NCI-H1436 treated with DMSO at 0.1 percent for 48 hours (cell line): ENCODE results near the gene CARD14.

Experiments used
- DNase-seq: peaks from one replicate; lab custom pipeline; 2025; lab: John Stamatoyannopoulos, UW

Gene CARD14

DNA sequence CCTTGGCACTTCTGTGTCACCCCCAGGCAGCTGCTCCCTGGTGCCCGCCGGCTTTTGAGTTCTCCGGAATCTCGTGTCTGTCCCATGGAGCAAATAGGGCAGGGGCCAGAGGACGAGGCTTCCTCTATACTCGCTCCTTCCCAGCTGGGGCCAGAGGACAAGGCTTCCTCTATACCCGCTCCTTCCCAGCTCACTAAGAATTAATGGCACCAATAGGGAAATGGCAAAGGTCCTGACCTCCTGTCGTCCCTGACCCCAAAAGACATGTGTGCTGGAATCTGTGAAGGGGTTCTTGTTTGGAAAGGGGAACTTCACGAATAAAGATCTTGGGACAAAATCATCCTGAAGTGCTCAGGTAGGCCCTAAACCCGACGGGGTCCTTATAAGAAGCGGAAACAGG lies 42.7 kb downstream of the CARD14 start:
- no peak for DNase-seq

DNA sequence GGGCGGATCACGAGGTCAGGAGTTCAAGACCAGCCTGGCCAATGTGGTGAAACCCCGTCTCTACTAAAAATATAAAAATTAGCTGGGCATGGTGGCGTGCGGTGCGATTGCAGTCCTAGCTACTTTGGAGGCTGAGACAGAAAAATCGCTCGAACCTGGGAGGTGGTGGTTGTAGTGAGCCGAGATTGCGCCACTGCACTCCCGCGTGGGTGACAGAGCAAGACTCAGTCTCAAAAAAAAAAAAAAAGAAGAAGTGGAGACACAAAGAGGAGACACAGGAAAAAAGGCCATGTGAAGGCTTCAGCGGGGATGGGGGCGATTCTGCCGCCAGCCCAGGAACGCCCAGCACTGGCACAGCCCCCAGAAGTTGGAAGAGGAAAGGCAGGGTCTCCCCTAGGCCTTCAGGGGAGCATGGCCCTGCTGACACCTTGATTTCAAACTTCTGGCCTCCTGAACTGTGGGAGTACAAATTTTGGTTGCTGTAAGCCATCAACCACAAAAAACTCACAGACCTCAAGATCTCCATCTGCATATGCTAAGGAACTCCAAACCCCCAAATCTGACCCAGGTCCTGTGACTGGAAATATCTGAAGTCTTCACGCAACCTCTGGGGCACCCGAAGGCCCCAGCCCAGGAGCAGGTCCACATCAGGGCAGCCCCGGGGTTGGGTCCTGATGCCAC lies 43.3 kb downstream of the CARD14 start:
- DNase-seq: no peak

DNA sequence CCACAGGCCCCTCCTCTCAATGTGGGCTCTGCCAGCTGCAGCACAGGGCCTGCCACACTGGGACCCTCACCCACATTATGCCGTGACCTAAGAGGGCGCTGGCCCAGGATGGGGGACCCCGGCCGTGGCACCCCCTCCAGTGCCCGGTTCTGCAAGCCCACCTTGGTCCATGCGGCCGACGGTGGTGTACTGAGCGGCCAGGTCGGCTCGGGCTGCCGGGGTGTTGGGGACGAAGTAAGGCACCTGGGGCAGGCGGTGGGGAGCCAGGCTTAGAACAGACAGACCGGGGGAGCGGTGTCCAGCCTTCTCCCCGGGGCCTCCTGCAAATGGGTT lies 43.8 kb downstream of the CARD14 start:
- no peak for DNase-seq

DNA sequence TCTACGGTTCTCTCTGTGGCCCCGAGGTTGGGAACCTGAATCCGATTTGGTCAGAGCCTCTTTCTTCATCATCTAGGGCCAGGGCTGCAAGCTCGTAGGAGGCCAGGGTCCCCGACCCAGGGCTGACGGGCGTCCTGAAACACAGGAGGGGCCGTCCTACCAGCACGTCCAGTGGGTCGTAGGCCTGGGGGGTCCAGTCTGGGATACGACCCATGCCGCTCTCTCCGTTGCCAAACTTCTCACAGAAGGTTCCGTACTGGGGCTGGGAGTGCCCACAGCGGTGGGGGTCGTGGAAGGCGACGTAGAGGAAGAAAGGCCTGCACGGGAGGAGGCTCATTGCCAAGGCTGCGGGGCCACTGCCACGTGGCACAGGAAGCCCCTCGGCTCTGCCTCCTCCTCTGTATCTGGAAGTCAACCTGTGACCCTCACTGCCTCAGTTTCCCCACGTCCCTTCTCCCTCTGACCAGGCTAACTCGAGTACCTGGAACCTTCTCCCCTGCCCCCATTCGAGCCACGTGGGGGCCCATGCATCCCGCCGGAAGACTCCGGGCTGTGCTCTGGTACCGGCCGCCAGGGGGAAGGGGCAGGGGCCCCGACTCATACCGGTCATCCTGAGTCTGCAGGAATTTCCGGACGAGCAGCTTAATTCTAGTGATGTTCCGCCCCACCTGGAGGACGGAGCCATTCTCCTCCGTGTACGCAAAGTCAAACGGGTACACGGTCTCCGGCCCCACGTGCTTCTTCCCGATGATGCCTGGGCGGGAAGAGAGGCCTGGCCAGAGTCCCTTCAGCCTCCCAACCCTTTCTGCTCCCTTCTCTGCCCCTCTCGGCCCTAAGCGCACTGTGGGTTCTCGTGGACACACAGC lies 44.4 kb downstream of the CARD14 start:
- no peak for DNase-seq

DNA sequence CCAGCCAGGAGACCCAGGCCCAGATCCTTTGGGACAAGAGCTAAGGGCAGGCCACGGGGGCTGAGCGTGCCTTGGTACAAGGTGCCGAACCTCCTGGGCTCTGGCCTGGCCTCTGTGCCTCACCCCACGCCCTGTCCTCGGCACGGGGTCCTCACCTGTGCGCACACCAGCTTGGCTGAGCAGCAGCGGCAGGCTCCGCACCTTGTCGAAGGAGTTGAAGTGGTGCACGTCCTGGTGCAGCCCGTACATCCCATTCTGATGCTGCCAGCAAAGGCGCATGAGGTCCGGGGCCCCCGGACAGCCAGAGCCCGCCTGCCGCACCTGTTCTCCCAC lies 45.0 kb downstream of the CARD14 start:
- DNase-seq: no peak

DNA sequence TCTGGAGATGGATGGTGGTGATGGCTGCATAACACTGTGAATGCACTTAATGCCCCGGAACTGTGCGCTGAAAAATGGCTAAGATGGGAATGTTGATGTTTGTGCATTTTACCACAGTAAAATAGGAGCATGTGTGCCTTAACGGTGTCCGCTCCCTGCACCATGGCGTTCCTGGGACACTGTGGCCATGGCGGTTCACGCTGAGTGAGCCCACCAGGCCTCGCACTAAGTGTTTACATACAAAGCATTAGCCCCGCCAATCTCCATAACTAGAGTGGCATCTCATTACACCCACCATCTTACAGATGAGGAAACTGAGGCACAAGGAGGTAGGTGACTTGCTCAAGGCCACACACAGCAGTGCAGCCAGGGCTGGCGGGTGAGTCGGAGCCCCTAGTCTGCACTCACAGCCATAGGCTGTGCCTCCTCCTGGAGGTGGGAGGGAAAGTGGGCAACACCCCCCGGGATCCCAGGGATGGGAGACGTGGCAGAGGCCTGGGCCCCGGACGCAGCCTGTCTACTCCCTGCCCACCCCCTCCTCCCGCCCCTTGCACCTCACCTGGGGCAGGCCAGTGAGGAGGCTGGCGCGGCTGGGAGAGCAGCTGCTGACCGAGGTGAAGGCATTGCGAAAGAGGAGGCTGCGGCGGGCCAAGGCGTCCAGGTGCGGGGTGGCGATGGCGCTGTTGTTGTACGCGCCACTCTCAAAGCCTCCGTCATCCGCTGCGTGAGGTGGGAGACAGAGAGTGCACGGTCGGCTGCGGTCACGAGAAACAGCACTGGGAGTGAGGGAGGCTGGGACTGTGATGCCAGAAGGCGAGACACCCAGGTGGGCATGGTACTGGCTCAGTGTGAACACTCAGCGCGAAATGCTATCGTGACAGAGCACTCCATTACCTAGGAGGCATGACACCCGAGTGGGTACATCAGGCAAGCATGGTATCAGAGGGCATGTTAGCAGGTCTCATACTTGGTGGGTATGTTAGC lies 46.9 kb downstream of the CARD14 start:
- DNase-seq: no peak

DNA sequence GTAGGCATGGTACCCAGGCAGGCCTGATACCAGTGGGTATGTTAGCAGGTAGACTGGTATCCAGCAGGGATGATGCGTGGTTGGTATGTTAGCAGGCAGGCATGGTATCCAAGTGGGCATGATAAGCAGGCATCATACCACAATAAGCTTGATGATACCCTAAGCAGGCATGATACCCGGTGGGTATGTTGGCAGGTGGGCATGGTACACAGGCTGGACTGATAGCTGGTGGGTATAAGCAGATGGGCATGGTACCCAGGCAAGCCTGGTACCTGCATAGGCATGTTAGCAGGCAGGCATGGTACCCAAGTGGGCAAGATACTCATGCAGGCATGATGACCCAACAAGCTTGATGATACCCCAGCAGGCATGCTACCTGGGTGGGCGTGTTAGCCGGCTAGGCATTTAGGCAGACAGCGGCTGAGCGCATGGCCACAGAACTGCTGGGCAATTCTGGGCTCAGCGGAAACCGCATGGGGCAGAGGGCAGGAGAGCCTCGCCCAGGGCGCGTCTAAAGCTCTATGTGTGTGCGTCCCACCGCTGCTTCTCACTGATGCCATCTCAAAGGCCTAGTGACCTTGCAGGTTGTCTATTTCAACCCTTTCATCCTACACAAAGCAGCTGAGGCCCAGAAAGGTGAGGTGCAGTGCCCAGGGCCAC lies 48.0 kb downstream of the CARD14 start:
- DNase-seq: no peak

DNA sequence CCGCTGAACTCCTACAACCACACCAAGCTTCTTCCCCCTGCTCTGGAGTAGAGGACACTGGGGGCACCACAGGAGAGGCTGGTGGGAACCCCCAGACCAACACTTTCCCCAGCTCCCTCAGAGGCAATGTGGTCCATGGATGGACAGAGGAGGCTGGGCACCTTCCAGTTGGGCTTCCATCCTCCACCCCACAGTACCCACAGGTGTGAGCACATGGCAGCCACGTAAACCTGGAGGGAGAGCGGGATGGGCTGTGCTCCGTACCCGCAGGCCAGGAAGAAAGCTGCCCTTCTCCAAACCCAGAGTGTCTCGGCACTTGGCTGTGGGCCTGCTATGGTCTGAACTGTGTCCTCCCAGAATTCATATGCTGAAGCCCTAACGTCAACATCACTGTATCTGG lies 48.6 kb downstream of the CARD14 start:
- DNase-seq: no peak

DNA sequence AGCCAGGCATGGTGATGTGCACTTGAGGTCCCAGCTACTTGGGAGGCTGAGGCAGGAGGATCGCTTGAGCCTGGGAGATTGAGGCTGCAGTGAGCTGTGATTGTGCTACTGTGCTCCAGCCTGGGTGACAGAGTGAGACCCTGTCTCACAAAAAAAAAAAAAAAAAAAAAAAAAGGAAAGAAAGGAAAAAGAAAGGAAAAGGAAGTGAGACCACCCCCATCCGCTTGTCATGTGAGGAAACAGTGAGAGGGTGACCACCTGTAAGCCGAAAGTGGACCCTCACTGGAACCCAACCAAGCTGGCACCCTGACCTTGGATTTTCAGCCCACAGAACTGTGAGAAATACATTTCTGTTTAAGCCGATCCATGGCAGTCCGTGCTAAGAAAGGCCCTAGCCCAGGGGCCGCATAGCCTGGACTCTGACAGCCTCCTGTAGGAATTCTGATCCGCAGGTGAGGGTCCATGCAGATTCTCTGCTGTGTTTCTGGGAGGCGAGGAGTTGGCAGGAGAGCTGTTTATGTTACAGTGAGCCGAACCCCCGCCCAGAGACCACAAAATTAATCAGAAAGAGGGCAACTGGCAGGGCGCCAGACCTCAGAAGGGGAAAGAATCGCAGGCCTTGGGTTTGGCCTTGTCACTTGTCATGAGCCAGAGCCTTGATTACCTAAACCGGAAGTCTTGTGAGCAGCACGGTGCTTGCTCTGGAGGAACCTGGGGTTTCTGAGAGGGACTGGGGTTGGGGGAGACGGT lies 49.4 kb downstream of the CARD14 start:
- no peak for DNase-seq

DNA sequence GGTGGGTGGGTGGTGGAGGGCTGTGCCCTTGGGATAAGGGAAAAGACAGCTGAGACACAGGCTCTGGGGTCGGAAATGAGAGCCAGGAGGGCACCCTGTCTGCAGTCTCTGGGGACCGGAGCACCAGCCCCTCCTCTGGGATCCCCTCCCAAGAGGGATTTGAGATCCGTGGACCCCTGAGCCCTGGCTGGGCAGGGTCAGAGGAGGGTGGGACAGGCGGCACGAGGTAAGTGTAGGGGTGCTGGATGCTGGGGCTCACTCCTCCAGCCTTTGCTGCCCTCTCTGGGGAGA lies 49.9 kb downstream of the CARD14 start:
- DNase-seq: no peak

DNA sequence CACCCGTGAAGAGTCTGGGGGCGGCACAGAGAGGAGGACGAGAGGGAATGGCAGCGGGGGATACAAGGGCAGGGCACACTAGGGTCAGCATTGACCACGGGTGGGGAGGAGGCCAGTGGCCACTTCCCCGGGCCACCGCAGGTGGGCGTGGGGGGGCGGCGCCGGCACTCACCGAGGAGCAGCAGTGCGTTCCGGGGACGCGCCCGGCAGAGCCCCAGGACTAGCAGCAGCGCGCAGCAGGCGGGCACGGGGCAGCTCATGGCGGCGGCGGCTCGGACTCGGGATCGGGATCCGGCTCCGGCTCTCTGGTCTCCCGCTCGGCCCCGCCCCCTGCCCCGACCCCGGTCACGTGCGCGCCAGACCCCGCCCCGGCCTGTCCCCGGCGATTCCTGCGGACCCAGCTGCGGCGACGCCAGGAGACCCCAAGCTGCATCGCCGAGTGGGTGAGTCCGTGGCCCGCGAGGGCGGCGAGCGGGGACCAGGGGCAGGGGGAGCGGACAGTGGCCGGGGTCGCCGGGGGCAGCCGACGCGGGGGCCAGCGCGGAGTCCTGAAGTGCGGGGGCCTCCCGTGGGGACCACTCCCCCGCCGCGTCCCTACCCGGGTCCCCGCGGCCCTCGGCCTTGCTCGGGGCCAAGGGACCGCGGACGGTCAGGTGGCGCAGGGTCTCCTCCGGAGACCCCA lies 50.4 kb downstream of the CARD14 start, which contains the start of the genes SGSH and SLC26A11:
Gene SGSH, minus strand, starts transcription at position 280 of the 682 bp plus-strand sequence. Its CDS starts 20 bp downstream, at position 260.
Gene SLC26A11, plus strand, starts transcription at position 374 of the 682 bp plus-strand sequence. CDS start 1,134 bp downstream, outside the sequence.
- DNase-seq: no peak

DNA sequence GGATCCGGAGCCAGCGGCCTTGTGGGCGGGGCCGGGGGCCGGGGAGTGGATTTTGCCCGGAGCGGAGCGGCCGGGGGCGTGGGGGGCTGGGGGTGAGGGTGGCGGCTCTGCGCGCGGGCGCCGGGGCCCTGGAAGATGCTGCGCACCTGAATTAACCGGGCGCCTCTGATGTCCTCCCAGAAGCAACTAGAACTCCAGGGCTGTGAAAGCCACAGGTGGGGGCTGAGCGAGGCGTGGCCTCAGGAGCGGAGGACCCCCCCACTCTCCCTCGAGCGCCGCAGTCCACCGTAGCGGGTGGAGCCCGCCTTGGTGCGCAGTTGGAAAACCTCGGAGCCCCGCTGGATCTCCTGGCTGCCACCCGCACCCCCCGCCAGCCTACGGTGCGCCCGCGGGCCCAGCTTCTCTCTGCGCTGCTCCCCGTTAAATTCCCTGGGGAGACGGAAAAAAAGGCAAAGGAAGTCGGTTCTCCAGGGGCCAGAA lies 50.9 kb downstream of the CARD14 start:
- DNase-seq: no peak

DNA sequence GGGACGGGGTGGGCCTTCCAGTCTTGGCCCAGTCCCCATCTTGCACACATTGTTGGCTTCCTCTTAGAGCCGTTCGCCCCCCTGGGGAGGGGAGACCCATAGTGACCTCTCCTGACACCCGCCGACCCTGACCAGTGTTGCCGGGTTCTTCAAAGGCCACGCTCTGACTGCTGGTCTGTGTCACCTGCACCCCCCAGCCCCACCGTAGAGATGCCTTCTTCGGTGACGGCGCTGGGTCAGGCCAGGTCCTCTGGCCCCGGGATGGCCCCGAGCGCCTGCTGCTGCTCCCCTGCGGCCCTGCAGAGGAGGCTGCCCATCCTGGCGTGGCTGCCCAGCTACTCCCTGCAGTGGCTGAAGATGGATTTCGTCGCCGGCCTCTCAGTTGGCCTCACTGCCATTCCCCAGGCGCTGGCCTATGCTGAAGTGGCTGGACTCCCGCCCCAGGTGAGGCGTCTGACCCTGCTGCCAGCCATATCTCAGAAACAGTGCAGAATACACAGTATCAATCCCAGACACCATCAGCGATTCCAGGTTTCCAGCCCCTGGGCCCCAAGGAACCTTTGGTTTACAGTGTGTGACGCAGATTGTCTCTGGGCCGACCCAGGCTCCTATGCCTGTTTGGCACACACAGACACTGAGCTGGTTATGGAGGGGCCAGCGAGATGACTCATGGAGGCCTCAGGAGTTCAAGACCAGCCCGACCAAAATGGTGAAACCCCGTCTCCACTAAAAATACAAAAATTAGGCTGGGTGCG lies 51.7 kb downstream of the CARD14 start:
- DNase-seq: no peak

DNA sequence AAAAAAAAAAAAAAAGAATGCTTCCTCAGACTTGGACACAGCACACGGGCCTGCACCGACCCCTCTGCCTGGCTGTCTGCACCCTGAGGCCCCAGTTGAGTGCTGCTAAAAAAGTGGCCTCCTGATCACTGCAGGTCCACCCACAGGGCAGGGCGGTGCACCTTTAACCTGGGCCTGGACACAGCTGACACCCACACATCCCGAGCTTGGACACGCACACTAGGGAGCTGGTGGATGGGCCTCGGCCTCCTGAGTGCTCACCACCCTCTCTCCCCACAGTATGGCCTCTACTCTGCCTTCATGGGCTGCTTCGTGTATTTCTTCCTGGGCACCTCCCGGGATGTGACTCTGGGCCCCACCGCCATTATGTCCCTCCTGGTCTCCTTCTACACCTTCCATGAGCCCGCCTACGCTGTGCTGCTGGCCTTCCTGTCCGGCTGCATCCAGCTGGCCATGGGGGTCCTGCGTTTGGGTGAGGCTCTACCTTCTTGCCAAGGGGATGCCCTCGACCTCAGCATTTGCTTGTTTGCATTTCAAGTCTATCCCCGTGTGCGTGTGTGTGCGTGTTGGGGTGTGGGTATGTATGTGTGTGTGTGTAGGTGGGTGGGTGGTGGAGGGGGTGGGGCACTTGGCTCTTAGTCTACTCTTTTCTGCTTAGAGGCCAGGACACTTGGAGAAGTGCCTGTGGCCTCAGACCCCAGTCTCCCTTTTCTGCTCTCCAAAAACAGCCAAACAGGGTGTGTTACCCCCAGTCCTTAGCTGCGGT lies 52.7 kb downstream of the CARD14 start:
- no peak for DNase-seq

DNA sequence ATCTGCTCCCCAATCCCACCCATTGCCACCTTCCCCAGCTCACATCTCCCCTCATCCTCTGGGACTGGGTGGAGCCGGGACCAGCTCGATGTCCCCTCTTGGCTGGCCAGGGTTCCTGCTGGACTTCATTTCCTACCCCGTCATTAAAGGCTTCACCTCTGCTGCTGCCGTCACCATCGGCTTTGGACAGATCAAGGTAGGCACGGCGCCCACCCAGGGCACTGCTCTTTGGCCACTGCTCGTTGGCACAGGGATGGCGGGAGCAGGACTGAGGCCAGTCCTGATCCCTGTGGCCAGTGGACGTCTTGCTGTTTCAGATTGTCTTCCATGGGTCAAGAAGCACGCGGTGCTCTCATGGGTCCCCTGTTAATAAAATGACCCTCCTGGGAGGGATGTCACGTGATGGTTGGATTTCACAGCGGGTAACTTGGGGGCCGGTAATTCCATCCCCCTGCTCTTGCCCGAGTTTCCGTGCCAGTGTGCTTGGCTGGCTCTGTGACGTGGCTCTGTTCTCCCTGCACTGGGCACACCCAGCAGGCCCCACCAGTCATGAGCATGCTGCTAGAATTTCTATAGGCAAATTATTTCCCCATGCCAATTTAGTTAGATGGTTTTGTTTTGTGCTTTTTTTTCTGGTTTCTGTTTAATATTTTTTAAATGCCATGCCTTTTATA lies 53.4 kb downstream of the CARD14 start:
- DNase-seq: no peak

DNA sequence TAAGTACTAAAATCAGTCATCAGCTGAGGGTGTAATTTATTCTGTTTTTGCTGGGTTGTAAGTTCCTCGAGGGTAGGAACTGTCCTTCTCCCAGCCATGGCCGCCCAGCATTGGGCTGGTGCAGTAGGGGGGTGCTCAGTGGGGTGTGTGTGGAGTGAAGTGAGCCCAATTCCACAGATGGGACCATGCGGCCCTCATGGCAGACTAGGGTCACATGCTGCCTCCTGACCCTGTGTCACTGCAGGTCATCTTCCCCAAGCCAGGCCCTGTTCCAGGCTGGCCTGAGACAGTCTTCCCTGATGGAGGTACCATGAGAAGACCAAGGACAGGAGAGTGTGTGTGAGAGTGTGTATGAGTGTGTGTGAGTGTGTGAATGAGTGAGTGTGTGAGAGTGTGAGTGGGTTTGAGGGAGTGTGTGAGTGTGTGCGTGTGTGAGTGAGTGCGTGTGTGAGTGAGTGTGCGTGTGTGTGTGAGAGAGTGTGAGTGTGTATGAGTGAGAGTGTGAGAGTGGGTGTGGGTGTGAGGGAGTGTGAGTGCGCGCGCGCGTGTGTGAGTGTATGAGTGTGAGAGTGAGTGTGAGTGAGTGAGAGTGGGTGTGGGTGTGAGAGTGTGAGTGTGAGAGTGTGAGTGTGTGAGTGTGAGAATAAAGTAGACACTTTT lies 54.1 kb downstream of the CARD14 start:
- DNase-seq: no peak

DNA sequence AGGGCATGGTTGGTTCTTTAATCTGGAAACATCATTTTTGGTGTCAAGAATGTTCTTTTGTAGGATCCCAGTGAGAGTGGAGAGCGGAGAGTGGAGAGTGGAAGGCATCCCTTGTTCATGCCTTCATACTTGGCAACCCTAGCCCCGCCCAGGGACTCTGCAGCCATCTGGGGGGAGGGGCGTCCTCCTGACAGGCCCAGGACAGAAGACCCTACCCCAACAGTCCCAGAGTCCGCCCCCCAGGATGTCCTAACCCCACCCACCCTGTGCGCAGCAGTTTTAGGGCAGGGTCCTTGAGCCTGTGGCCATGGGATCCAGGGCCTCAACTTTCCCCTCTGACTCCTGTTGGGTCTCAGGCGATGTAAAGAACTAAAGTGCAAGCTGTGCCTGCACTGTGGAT lies 54.9 kb downstream of the CARD14 start:
- no peak for DNase-seq

DNA sequence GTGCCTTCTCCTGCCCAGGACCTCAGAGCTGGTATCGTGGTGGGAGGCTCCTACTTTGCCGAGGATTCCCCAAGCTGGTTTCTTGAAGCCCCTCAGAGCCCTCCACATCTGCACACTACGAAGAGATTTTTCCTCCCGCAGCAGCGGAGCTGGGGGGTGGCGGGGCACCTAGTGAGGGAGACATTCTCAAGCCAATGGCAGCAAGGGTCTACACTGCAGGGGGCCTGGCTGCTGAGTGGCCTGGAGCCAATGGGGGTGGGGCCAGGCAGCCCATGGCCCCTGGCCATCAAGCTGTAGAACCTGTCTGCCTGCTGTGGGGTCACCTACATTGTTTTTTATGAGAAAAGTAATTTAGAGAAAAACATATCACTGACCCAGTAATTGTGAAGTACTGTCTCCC lies 55.4 kb downstream of the CARD14 start:
- no peak for DNase-seq
